ENCODE results near the gene STK24. TPM values are rescaled to one million over a fixed set of nuclear protein-coding genes. Genes with fewer than 3 reads are reported as not detected.

The STK24 gene
- total and polyA plus RNA-seq, 10 of the 15 experiments (the other 5 are each of a cell fraction or from before 2014, with no cell fraction given), result 7.5 to 115 (median 52.9) TPM

DNA sequence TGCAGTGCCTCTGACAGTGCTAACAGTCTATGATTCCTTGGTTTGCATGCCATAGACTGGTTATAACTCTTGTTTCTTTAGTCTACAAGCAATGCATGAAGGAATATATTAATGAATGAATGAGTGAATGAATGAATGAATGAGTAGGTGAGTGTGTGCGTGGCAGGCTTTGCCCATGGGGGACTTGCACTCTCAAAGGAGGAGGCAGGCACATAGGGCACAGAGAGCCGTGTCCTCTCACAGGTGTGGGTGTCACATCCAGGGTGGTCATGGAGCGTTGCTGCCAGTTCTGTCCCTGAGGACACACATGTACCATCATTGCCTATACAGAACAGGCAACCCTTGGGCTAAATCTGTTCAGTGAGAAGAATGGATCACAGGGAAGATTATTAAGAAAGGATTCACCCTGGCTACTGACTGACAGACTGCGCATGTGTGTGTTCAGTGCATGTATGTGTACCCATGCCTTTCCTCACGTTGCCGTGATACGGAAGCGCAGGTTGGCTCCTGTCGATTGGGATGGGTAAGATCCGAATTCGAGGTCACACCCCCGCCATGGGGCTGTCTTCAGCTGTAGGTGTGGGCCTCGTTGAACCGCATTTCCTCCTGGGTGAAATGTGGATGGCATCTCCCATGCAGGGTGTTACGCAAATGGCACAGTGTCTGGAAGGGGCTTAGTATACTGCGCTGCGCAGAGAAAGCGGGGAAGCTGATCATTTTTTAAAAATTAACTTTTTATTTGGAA, 161.4 kb downstream of the STK24 start:
- ChIA-PET RAD21 (ENCODE audit: unreplicated experiment) (no interaction called here), POLR2A (no interaction called here), CTCF (no interaction called here), SMC1A (ENCODE audit: uncharacterized antibody, unreplicated experiment) (no interaction called here)
- ATAC-seq, result no peak
- WGBS (ENCODE audit: insufficient coverage, insufficient replicate concordance, low lambda C conversion rate, missing lambda C conversion rate), result 56% methylated on average over 18 of the region's 18 CpGs
- FAIRE-seq, result no peak
- intact Hi-C loops (cut with micrococcal nuclease; ENCODE audit: unreplicated experiment) (no loop called here), in situ Hi-C loops (cut with MboI) (no loop called here)
- DNase-seq (ENCODE audit: low read depth, low spot score), result no peak
- Histone ChIP-seq H3K27me3 (replicated peaks in 1 of 2; ENCODE audit: control insufficient read depth in 2 of 2, insufficient read depth in 2 of 2, low read length in 1 of 2) (no peaks in the 10 kb centered on the region; a peak in 1 of 4 replicates), H3K9me3 (replicated peaks; ENCODE audit: control insufficient read depth, insufficient read depth, low read length) (no peaks in the 10 kb centered on the region), H3K4me3 (no peak overlapping the region), H3K36me3 (ENCODE audit: control insufficient read depth in 2 of 2, insufficient read depth in 2 of 2, low read length in 1 of 2) (no peaks in the 10 kb centered on the region), H3K79me2 (ENCODE audit: control insufficient read depth, insufficient read depth, low read length) (no peaks in the 10 kb centered on the region), H3K4me1 (ENCODE audit: control insufficient read depth, insufficient read depth, low read length) (no peaks in the 10 kb centered on the region), H4K20me1 (ENCODE audit: control insufficient read depth, insufficient read depth) (no peaks in the 10 kb centered on the region), H2AFZ (ENCODE audit: control insufficient read depth, low read depth, low read length) (no peak overlapping the region), H3K4me2 (ENCODE audit: control insufficient read depth, insufficient read depth) (no peak overlapping the region), H3K9ac (ENCODE audit: control insufficient read depth, insufficient read depth, low read length) (no peak overlapping the region), H3K27ac (ENCODE audit: control insufficient read depth, insufficient read depth) (no peak overlapping the region)
- TF ChIP-seq PML (IDR thresholded peaks at IDR 0.05; ENCODE audit: low read length), result no peak
- TF ChIP-seq, protein P1, sequence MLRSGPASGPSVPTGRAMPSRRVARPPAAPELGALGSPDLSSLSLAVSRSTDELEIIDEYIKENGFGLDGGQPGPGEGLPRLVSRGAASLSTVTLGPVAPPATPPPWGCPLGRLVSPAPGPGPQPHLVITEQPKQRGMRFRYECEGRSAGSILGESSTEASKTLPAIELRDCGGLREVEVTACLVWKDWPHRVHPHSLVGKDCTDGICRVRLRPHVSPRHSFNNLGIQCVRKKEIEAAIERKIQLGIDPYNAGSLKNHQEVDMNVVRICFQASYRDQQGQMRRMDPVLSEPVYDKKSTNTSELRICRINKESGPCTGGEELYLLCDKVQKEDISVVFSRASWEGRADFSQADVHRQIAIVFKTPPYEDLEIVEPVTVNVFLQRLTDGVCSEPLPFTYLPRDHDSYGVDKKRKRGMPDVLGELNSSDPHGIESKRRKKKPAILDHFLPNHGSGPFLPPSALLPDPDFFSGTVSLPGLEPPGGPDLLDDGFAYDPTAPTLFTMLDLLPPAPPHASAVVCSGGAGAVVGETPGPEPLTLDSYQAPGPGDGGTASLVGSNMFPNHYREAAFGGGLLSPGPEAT (IDR thresholded peaks at IDR 0.05; ENCODE audit: low read depth), result no peak
- TF ChIP-seq GABPA (IDR thresholded peaks at IDR 0.05; ENCODE audit: low read depth), result no peak
- TF ChIP-seq BMI1 (IDR thresholded peaks at IDR 0.05; ENCODE audit: borderline replicate concordance), result no peak
- TF ChIP-seq TCF12 (IDR thresholded peaks at IDR 0.05; ENCODE audit: low read depth, low read length), result no peak
- peak; percentile 46; the same call in 1 of the 2 replicates for TF ChIP-seq ZNF24 (IDR thresholded peaks at IDR 0.05)
- no peak for TF ChIP-seq ASH2L (IDR thresholded peaks at IDR 0.05; ENCODE audit: borderline replicate concordance, low read depth)
- BruUV-seq (replicated peaks), result no TSS peak
